HG03571 (cell line): Measurements from ENCODE around the gene FAXDC2.

Experiments used
- ATAC-seq: cut with Tn5 transposase; IDR thresholded peaks from one replicate; pipeline ENCODE4 v1.9.1; 2021; ENCODE audit not compliant: unreplicated experiment

FAXDC2 gene, protein sequence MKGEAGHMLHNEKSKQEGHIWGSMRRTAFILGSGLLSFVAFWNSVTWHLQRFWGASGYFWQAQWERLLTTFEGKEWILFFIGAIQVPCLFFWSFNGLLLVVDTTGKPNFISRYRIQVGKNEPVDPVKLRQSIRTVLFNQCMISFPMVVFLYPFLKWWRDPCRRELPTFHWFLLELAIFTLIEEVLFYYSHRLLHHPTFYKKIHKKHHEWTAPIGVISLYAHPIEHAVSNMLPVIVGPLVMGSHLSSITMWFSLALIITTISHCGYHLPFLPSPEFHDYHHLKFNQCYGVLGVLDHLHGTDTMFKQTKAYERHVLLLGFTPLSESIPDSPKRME

DNA sequence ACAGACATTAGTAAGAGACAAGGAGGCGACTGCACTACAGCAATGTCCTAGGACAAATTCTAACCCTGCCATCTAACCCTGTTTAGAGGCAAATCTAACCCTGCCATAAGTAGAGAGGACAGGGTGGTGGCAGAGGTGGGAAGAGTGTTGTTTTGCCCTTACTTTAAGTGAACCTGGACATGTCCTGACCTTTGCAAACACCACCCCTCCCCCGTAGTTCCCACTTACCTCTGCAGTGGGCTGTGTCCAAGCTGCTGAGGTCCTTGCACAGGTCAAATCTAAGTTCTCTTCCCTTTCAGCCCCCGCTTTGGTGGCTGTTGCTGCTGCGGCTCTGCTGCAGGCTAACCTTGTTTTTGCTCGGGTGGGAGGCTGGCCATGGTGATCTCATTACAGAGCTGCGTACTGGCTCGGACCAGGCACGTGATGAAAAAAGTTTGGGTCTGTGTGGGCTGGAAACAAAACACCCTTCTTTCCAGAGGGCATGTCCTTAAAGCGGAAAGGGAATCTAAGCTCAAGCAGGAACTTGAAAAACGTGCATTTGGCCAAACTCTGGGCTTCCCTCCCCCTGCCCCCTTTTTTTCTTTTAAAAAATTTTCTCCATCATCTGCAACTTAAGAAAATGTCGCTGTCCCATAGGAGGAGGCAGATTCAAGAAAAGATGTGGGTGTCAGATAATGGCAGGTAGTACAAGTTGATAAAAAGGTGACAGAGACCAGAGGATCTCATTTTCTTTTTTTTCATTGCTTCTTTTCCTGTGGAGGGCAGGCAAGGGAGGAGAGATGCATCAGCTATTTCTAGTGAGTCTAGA, at the start of gene FAXDC2:
Gene FAXDC2, minus strand, starts transcription at position 349 of the 808 bp plus-strand sequence. CDS start 12,425 bp downstream, outside the sequence.
- no peak for ATAC-seq

- ATAC-seq = no peak
Measured at GRCh38 chr5:154900066-154900465, 49.7 kb upstream of the FAXDC2 start.

DNA sequence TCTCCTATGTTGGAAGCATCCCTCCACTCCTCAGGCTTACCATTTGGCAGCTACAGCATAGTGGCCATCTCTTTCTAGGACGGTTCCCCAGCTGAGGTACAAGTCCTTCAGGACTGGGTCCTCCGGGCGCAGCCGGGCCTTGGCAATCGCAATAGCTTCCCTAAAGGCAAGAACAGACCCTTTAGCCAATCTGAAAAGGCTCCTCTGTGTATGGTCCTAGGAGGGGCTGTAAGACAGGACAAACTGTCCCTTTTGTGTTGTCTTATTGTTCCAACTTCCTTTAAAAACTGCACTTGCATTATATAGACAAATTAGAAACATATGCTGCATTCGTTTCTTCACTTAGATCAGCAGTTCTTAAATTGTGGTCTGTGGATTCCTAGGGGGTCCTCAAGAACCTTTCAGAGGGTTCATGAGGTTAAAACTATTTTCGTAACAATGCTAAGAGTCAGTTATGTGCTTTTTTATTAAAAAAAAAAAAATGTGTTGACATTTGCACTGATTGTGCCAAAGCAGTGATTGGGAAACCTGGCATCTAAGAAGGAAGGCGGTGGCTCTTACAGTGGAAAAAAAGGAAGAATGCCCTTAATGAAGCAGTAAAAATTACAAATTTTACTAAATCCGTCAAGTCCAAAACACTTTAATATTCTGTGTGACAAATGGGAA, 48.9 kb upstream of the FAXDC2 start:
- ATAC-seq = no peak

DNA sequence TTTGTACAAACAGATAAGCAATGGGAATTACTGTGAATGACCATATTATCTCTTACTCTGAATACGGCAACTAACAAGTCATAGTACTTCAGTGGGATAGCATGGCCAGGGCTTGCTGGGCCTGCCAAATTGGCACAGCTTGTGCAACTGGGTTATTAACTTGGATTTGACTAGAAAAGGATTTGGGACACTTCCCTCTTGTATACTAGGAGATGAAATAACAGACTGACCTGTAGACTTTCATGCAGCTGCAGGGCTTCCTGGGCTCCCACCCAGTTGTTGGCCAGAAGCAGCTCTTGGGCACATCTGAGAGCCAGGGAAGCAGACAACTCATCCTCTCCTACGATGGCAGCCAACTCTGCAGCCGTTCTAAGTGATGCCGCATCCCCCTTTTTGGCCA, 47.8 kb upstream of the FAXDC2 start:
- no peak for ATAC-seq

DNA sequence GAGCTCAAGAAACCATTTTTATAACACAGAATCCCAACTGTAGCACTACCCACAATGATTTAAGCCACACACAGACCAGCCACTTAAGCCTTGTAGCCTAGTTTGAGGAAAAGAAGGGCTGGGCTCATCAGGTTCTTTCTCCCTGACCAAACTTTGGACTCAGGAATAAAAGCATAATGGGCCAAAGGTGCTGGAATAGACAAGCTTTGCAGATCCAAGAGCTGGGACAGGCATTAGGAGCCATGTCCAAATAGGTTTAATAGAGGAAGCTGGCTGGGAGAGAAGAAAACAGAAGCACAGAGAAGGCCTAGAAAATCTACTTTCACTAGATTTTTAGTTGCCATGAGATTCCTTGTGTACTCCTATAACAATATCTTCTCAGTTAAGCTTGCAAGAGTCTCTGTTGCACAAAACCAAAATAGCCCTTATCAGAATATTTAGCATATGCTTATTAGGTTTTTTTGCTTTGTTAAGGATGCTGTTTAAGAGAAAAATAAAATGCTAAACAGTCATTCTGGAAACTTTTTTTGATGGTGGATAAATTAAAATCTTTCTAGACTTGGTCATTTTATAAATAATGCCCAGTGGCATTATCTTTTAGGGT, 46.3 kb upstream of the FAXDC2 start:
- no peak for ATAC-seq

DNA sequence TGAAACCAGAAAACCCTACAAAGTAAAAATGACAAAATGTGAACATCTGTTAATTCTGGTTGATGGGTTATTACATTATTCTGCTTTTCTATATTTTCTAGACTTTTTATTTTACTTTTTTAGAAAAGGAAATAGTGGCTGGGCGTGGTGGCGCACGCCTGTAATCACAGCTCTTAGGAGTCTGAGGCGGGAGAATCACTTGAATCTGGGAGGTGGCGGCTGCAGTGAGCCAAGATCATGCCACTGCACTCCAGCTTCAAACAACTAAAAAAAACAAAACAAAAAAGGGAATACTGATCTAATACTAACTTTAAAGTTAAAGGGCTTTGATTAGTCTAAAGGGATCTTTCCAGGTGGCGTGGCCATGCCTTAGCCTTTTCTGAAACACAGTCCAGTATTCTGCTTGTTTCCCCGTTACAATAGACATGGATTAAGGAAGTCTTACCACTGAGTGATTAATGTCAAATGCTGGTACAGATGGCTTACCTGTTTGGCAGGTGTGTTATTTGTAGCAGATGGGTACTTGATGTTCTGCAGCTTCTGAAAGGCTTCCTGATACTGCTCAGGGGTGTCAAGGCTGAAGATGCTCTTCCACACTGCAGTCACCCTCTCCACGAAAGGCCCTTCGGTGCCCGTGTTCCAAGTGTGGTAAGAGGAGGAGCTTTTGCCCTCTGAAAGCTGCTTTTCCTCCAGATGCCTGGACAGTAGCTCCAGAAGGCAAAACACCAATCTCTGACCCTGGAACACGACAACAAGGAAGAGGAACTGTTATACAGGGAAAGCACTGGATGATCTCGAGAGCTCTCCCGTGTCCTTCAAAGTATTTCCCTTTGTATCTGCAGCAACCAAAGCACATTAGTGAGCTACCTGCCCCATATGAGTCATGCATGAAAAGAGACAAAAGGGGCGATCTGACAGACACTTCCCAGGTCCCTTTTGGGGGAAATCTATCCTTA, 45.5 kb upstream of the FAXDC2 start:
- ATAC-seq = no peak

DNA sequence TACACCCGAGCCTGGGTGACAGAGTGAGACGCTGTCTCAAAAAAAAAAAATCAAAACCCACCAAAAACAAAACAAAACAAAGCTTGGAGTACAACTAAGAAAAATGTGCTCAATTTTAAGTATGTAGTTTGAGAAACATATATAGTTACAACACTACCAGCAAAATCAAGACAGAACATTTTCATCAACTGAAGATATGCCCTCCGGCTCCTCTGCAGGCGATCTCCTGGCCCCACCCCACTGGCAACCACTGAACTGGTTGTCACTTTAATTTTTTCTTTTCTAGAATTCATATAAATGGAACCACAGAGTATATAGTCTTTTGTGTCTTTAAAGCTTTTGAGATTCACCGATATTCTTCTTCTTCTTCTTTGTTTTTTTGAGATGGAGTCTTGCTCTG, 43.0 kb upstream of the FAXDC2 start:
- no peak for ATAC-seq

GRCh38 chr5:154892369-154892771, 42.0 kb upstream of the FAXDC2 start:
- ATAC-seq = no peak

GRCh38 chr5:154885439-154885838, 35.0 kb upstream of the FAXDC2 start:
- ATAC-seq = no peak

- no peak for ATAC-seq
Measured at GRCh38 chr5:154884424-154884823, 34.0 kb upstream of the FAXDC2 start.

GRCh38 chr5:154881986-154882385, 31.6 kb upstream of the FAXDC2 start:
- ATAC-seq = no peak

DNA sequence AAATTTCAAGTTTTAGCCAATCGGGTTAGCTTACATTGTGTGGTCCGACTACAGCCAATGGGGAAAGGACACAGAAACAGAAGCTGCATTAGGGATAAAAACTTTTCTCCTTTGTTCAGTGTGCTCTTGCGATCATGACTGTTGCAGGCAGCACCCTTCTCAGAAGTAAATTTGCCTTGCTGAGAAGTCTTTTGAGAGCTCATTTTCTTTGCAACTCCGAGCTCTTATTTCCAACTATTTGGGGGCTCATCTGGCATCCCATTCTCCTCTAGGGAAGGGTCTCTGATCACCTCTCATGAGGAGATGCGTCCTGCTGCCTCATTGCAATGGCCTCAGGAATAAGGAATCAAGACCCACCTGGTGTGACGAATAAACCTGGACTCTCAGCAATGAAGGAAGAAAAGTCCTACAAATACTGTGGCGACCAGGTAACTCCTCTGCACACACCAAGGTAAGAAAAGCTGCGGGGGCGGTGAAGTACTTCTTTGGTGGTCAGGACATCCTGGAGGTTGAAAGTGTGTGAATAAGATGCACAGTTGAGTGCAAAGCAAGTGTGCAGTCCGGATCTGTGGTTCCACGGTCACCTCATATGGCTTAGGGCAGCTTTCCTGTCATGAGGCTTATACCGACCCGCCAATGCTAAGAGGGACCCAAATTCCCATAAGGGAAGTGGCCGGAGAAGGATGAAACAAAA, 28.4 kb upstream of the FAXDC2 start:
- ATAC-seq = no peak

DNA sequence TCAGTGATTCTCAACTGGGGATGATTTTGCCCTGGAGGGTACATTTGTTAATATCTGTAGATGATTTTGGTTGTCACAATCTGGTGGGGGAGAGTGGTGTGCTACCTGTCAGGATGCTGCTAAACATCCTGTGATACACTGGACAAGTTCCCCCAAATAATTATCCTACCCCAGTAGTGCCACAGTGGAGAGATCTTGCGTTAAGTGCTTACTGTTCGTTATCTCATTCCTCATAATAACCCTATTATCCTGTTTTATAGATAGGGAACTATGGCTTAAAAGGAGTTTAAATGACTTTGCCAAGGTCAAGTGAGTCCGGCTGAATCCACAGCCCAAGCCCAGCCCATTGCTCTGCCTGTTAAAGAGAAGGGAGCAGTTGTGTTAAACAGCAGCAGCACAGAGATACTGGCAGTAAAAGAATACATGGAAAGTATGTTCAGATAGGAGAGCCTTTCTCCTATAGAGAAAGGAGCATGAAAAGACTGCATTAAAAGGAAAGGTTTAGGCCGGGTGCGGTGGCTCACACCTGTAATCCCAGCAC, 23.5 kb upstream of the FAXDC2 start:
- ATAC-seq = no peak

GRCh38 chr5:154871734-154872133, 21.3 kb upstream of the FAXDC2 start:
- ATAC-seq = no peak

DNA sequence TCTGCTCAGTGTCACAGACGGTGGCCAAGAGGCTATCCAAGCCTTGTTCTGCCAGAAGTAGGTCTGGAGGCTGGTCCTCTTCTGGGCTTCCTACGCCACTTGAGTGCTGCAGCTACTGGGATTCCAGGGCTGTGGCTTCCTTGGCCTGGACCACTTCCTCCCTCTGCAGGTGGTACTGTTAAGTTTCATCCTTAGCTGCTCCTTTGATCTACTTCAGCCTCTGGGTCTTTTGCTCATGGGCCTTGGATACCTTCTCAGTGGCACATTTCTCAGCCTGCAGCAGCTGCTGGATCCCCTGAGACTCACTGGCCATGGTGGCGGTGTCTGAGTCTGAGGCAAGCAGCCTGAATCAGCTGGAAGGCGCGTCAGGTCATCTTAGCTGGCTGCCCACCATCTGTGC, 18.3 kb upstream of the FAXDC2 start:
- no peak for ATAC-seq

DNA sequence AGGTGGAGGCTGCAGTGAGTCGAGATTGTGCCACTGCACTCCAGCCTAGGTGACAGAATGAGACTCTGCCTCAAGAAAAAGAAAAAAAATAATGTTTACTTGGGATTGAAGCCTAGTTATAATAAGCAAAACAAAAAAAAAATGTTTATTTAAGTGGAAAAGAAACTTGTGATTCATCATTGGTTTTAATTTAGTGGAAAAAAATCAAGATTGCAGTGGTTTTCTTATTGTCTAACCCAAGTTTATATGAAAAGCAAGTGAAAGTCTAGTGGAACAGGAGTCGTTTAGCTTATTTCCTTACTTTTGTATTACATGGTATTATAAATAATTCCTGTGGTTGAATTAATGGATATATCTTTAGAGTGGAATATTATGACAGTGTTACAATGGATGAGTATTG, 16.4 kb upstream of the FAXDC2 start:
- no peak for ATAC-seq

DNA sequence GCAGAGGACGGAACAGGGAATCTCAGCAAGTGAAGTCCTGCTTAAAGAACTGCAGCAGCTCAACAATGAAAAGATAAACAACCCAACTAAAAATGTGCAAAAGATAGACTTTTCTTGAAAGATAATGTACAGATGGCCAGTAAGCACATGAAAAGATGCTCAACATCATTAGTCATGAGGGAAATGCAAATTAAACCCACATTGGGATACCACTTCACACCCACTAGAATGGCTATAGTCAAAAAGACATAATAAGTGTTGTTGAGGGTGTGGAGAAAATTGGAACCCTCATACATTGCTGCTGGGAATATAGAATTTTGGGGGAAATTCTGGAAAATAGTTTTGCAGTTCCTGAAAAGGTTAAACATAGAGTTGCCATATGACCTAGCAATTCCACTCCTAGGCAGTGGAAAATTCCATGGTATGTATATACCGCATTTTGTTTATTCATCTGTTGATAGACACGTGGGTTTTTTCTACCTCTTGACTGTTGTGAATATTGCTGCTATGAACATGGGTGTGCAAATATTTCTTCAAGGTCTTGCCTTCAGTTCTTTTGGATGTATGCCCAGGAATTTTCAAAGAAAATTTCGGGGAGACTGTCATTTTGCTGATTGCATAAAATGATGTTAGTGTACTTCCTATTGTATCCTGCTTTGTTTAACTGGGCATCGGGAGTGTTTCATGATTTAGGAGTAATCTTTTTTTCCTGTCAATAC, 15.2 kb upstream of the FAXDC2 start:
- no peak for ATAC-seq

DNA sequence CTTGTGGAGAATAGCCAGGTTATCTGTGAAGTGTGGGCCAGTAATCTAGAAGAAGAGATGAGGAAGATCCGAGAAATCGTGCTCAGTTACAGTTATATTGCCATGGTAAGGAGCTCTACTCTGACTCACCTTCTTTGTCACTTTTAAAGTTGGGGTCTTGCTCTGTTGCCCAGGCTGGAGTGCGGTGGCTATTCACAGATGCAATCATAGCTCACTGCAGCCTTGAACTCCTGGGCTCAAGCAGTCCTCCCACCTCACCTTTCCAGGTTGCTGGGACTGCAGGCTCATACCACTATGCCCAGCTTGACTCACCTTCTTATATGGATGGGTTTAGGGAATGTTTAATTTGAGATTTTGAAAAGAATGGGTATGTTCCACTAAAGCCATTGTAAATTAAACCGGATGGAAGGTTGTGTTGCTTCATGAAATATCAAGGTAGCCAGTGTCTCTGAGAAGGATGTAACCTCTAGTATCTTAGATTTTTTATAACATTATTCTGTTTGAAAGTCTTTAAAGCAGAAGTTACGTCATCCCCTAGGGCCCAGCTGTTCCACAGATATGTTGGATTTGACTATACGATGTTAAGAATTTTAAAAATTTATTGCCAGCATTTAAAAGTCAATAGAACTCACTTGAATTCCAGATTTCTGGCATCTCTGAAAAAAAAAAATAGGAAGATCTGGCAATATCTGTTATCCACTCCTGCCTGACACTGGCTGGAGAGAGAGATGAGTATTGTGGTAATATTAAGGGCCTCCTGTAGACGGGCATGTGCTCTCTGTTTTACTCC, 13.1 kb upstream of the FAXDC2 start:
- ATAC-seq = no peak
